Erythroblast (primary cell): ENCODE data around the gene CHTF18.

Experiments
- GATA1 ChIP-seq: IDR thresholded peaks from 2 replicates; pipeline ENCODE4 v1.6.1; 2011; ENCODE audit warnings: low read depth, mild to moderate bottlenecking, control low read depth, low read length, moderate library complexity
- POLR2A ChIP-seq: IDR thresholded peaks from 2 replicates; pipeline ENCODE4 v1.6.1; 2011; ENCODE audit warnings: mild to moderate bottlenecking, low read length

GRCh38 chr16:832652-833336, 44.4 kb downstream of the CHTF18 start:
- TF ChIP-seq POLR2A: no peak
- TF ChIP-seq GATA1: no peak
